ENCODE measurements around the gene TIGD4.

Gene TIGD4

GRCh38 chr4:152810715-152811287 is 31.3 kb upstream of the TIGD4 start:
- TF ChIP-seq TAF1 (IDR thresholded peaks at IDR 0.05; ENCODE audit: low read depth, low read length), result no peak
- TF ChIP-seq POU2F2 (IDR thresholded peaks at IDR 0.05; ENCODE audit: low read depth, low read length), result no peak
- no peak for TF ChIP-seq PAX5 (IDR thresholded peaks at IDR 0.05; ENCODE audit: insufficient read depth, low read length, severe bottlenecking)
- no peak for TF ChIP-seq POLR2AphosphoS5 (IDR thresholded peaks at IDR 0.05; ENCODE audit: low read depth, low read length)
- no peak for TF ChIP-seq SPI1 (IDR thresholded peaks at IDR 0.05; ENCODE audit: low read depth, low read length)
- TF ChIP-seq POLR2A (IDR thresholded peaks at IDR 0.05; ENCODE audit: low read depth, low read length), result no peak
- FAIRE-seq, result no peak
- no peak for DNase-seq (ENCODE audit: insufficient read length, low spot score)

GRCh38 chr4:152808670-152809069 is 29.1 kb upstream of the TIGD4 start:
- no peak for DNase-seq (ENCODE audit: insufficient read length, low spot score)
- TF ChIP-seq SPI1 (IDR thresholded peaks at IDR 0.05; ENCODE audit: low read depth, low read length) (no peak), POLR2AphosphoS5 (IDR thresholded peaks at IDR 0.05; ENCODE audit: low read depth, low read length) (no peak), TAF1 (IDR thresholded peaks at IDR 0.05; ENCODE audit: low read depth, low read length) (no peak), PAX5 (IDR thresholded peaks at IDR 0.05; ENCODE audit: insufficient read depth, low read length, severe bottlenecking) (no peak), POU2F2 (IDR thresholded peaks at IDR 0.05; ENCODE audit: low read depth, low read length) (no peak), POLR2A (IDR thresholded peaks at IDR 0.05; ENCODE audit: low read depth, low read length) (no peak)
- FAIRE-seq, result no peak

GRCh38 chr4:152807294-152807829 is 27.8 kb upstream of the TIGD4 start:
- FAIRE-seq (peak; percentile 48), DNase-seq (ENCODE audit: insufficient read length, low spot score) (no peak)
- TF ChIP-seq PAX5 (IDR thresholded peaks at IDR 0.05; ENCODE audit: insufficient read depth, low read length, severe bottlenecking) (no peak), TAF1 (IDR thresholded peaks at IDR 0.05; ENCODE audit: low read depth, low read length) (no peak), POU2F2 (IDR thresholded peaks at IDR 0.05; ENCODE audit: low read depth, low read length) (no peak), SPI1 (IDR thresholded peaks at IDR 0.05; ENCODE audit: low read depth, low read length) (no peak), POLR2A (IDR thresholded peaks at IDR 0.05; ENCODE audit: low read depth, low read length) (no peak), POLR2AphosphoS5 (IDR thresholded peaks at IDR 0.05; ENCODE audit: low read depth, low read length) (no peak)

GRCh38 chr4:152806501-152807125 is 27.1 kb upstream of the TIGD4 start:
- no peak for TF ChIP-seq PAX5 (IDR thresholded peaks at IDR 0.05; ENCODE audit: insufficient read depth, low read length, severe bottlenecking)
- no peak for TF ChIP-seq SPI1 (IDR thresholded peaks at IDR 0.05; ENCODE audit: low read depth, low read length)
- no peak for TF ChIP-seq POLR2AphosphoS5 (IDR thresholded peaks at IDR 0.05; ENCODE audit: low read depth, low read length)
- TF ChIP-seq TAF1 (IDR thresholded peaks at IDR 0.05; ENCODE audit: low read depth, low read length), result no peak
- TF ChIP-seq POLR2A (IDR thresholded peaks at IDR 0.05; ENCODE audit: low read depth, low read length), result no peak
- TF ChIP-seq POU2F2 (IDR thresholded peaks at IDR 0.05; ENCODE audit: low read depth, low read length), result no peak
- peak; percentile 77 for FAIRE-seq
- no peak for DNase-seq (ENCODE audit: insufficient read length, low spot score)

- FAIRE-seq (peak; percentile 56), DNase-seq (ENCODE audit: insufficient read length, low spot score) (no peak)
- TF ChIP-seq SPI1 (IDR thresholded peaks at IDR 0.05; ENCODE audit: low read depth, low read length), result no peak
- TF ChIP-seq POLR2A (IDR thresholded peaks at IDR 0.05; ENCODE audit: low read depth, low read length), result no peak
- no peak for TF ChIP-seq PAX5 (IDR thresholded peaks at IDR 0.05; ENCODE audit: insufficient read depth, low read length, severe bottlenecking)
- no peak for TF ChIP-seq POU2F2 (IDR thresholded peaks at IDR 0.05; ENCODE audit: low read depth, low read length)
- no peak for TF ChIP-seq POLR2AphosphoS5 (IDR thresholded peaks at IDR 0.05; ENCODE audit: low read depth, low read length)
- TF ChIP-seq TAF1 (IDR thresholded peaks at IDR 0.05; ENCODE audit: low read depth, low read length), result no peak
Observed at GRCh38 chr4:152805818-152806217, 26.3 kb upstream of the TIGD4 start.

- DNase-seq (ENCODE audit: insufficient read length, low spot score), result no peak
- no peak for TF ChIP-seq PAX5 (IDR thresholded peaks at IDR 0.05; ENCODE audit: insufficient read depth, low read length, severe bottlenecking)
- no peak for TF ChIP-seq TAF1 (IDR thresholded peaks at IDR 0.05; ENCODE audit: low read depth, low read length)
- TF ChIP-seq POLR2A (IDR thresholded peaks at IDR 0.05; ENCODE audit: low read depth, low read length), result no peak
- TF ChIP-seq POU2F2 (IDR thresholded peaks at IDR 0.05; ENCODE audit: low read depth, low read length), result no peak
- no peak for TF ChIP-seq SPI1 (IDR thresholded peaks at IDR 0.05; ENCODE audit: low read depth, low read length)
- TF ChIP-seq POLR2AphosphoS5 (IDR thresholded peaks at IDR 0.05; ENCODE audit: low read depth, low read length), result no peak
- FAIRE-seq, result no peak
Observed at GRCh38 chr4:152805071-152805650, 25.6 kb upstream of the TIGD4 start.

GRCh38 chr4:152803541-152803940 is 24.0 kb upstream of the TIGD4 start:
- TF ChIP-seq POU2F2 (IDR thresholded peaks at IDR 0.05; ENCODE audit: low read depth, low read length) (no peak), POLR2AphosphoS5 (IDR thresholded peaks at IDR 0.05; ENCODE audit: low read depth, low read length) (no peak)
- DNase-seq (ENCODE audit: insufficient read length, low spot score), result no peak
- no peak for FAIRE-seq

- FAIRE-seq (peak; percentile 40), DNase-seq (ENCODE audit: insufficient read length, low spot score) (no peak)
- TF ChIP-seq SPI1 (IDR thresholded peaks at IDR 0.05; ENCODE audit: low read depth, low read length) (no peak), TAF1 (IDR thresholded peaks at IDR 0.05; ENCODE audit: low read depth, low read length) (no peak), PAX5 (IDR thresholded peaks at IDR 0.05; ENCODE audit: insufficient read depth, low read length, severe bottlenecking) (no peak), POU2F2 (IDR thresholded peaks at IDR 0.05; ENCODE audit: low read depth, low read length) (no peak), POLR2AphosphoS5 (IDR thresholded peaks at IDR 0.05; ENCODE audit: low read depth, low read length) (no peak), POLR2A (IDR thresholded peaks at IDR 0.05; ENCODE audit: low read depth, low read length) (no peak)
Observed at GRCh38 chr4:152795891-152796290, 16.4 kb upstream of the TIGD4 start.

GRCh38 chr4:152786627-152787026 is 7.1 kb upstream of the TIGD4 start:
- TF ChIP-seq POU2F2 (IDR thresholded peaks at IDR 0.05; ENCODE audit: low read depth, low read length), result no peak
- no peak for TF ChIP-seq SPI1 (IDR thresholded peaks at IDR 0.05; ENCODE audit: low read depth, low read length)
- no peak for TF ChIP-seq PAX5 (IDR thresholded peaks at IDR 0.05; ENCODE audit: insufficient read depth, low read length, severe bottlenecking)
- TF ChIP-seq POLR2A (IDR thresholded peaks at IDR 0.05; ENCODE audit: low read depth, low read length), result no peak
- no peak for TF ChIP-seq POLR2AphosphoS5 (IDR thresholded peaks at IDR 0.05; ENCODE audit: low read depth, low read length)
- TF ChIP-seq TAF1 (IDR thresholded peaks at IDR 0.05; ENCODE audit: low read depth, low read length), result no peak
- DNase-seq (ENCODE audit: insufficient read length, low spot score) (no peak), FAIRE-seq (peak; percentile 85)

Data from GM12891 (cell line).